OCI-LY7 (cell line): Measurements from ENCODE around the gene RARS1.

Experiments
- CTCF ChIP-seq: fragments of 200-600 bp; sonication (generic); conservative IDR thresholded peaks from 2 replicates; pipeline ENCODE4 v1.5.1; 2014; ENCODE audit warnings: mild to moderate bottlenecking, antibody characterized with exemption, low read length, moderate library complexity, mixed read lengths
- EZH2phosphoT487 ChIP-seq: fragments of 200-600 bp; sonication (generic); IDR thresholded peaks from 2 replicates; pipeline ENCODE4 v1.6.1; 2018; ENCODE audit warnings: low read depth, borderline replicate concordance, mild to moderate bottlenecking, mixed run types, antibody characterized with exemption, low read length, moderate library complexity, mixed read lengths

- TF ChIP-seq CTCF (no peak), EZH2phosphoT487 (no peak)
These were observed 71.1 kb downstream of the RARS1 start for GRCh38 chr5:168557389-168557788.
